ENCODE data around the gene ISM2. TPM values are rescaled to one million over a fixed set of nuclear protein-coding genes. Genes with fewer than 3 reads are reported as not detected.

ISM2 gene
- polyA plus RNA-seq, 1 donor from 2014 or later, result 1.4 TPM

DNA sequence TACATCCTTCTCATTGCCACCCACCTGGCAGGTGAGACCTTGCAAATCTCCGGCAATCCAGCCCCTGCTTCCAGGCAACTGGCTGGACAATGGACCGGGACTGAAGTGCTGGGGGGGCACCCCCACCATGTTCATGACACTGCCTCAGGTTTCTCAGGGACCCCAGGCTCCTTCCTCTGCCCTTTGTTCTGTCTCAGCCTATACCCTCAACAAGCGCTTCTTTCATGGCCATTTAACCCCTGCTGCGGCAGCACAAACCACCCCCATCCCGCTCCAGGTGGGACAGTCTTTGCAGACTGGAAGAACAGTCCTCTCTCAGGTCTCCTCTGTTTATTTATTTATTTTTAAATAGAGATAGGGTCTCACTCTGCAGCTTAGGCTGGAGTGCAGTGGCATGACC is 7.6 kb downstream of the ISM2 start:
- no peak overlapping the region for H3K4me3 ChIP-seq (ENCODE audit: low read length)
- H3K36me3 ChIP-seq (ENCODE audit: insufficient read depth, low read length), result no peaks in the 10 kb centered on the region
- H3F3A ChIP-seq (ENCODE audit: insufficient read depth, low read length, poor library complexity, severe bottlenecking), result no peaks in the 10 kb centered on the region
- H3K9ac ChIP-seq (ENCODE audit: low read length), result no peak overlapping the region
- H3K9me2 ChIP-seq (ENCODE audit: insufficient read depth, low read length), result no peaks in the 10 kb centered on the region
- no peaks in the 10 kb centered on the region for H3K9me3 ChIP-seq (ENCODE audit: low read length)
- H3K27me3 ChIP-seq (ENCODE audit: insufficient read depth, low read depth, low read length), result no peaks in the 10 kb centered on the region
- no peaks in the 10 kb centered on the region for H3K79me2 ChIP-seq (replicated peaks; ENCODE audit: insufficient read depth, low read length)
- H3K4me2 ChIP-seq (ENCODE audit: low read length), result no peak overlapping the region
- H3K27ac ChIP-seq (ENCODE audit: low read length), result no peak overlapping the region
- TF ChIP-seq RAD21 (conservative IDR thresholded peaks at IDR 0.05) (no peak), SMC3 (conservative IDR thresholded peaks at IDR 0.05; ENCODE audit: poor library complexity) (no peak), POLR2AphosphoS5 (IDR thresholded peaks at IDR 0.05) (no peak), REST (IDR thresholded peaks at IDR 0.05; ENCODE audit: borderline replicate concordance) (no peak), TAF1 (IDR thresholded peaks at IDR 0.05; ENCODE audit: low read depth) (no peak), EZH2 (IDR thresholded peaks at IDR 0.05; ENCODE audit: borderline replicate concordance, insufficient read depth, low read length, poor library complexity, severe bottlenecking) (no peak), MXI1 (conservative IDR thresholded peaks at IDR 0.05; ENCODE audit: poor library complexity, severe bottlenecking) (no peak), EP300 (conservative IDR thresholded peaks at IDR 0.05; ENCODE audit: poor library complexity, severe bottlenecking) (no peak)
- TF ChIP-seq, protein P1, sequence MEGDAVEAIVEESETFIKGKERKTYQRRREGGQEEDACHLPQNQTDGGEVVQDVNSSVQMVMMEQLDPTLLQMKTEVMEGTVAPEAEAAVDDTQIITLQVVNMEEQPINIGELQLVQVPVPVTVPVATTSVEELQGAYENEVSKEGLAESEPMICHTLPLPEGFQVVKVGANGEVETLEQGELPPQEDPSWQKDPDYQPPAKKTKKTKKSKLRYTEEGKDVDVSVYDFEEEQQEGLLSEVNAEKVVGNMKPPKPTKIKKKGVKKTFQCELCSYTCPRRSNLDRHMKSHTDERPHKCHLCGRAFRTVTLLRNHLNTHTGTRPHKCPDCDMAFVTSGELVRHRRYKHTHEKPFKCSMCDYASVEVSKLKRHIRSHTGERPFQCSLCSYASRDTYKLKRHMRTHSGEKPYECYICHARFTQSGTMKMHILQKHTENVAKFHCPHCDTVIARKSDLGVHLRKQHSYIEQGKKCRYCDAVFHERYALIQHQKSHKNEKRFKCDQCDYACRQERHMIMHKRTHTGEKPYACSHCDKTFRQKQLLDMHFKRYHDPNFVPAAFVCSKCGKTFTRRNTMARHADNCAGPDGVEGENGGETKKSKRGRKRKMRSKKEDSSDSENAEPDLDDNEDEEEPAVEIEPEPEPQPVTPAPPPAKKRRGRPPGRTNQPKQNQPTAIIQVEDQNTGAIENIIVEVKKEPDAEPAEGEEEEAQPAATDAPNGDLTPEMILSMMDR (IDR thresholded peaks at IDR 0.05; ENCODE audit: poor library complexity, severe bottlenecking), result no peak
- no peaks in the 10 kb centered on the region for H4K20me1 ChIP-seq (ENCODE audit: insufficient read depth)
- H2AFZ ChIP-seq (ENCODE audit: low read depth, low read length), result no peak overlapping the region

DNA sequence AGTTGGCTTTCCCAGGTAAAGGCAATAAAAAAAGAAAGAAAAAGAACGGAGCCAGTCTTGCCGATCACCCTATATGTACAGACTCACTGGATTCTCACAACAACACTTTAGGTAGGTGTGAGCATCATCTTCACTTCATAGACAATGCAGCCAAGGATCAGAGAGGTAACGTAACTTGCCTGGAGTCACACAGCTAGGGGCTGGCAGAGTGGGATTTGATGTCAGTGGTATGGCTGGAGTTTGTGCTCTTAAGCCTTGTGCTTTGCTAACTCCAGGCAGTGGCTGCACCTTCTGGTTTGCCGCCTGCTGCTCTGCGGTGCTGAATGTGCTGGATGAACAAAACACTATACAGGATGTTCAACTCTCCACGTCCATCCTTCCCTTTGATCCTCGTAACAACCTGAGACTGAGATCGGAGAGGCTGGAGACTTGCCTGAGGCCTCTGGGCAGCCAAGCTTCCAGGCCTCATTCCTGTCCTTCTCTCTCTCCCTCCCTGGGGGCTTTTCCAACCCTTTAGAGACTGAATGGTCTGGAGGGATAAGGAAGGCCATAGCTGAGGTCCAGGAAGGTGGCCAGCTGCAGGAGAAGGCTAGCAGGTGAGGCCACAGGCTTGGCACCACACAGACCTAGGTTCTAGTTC is 8.1 kb downstream of the ISM2 start:
- H2AFZ ChIP-seq (ENCODE audit: low read depth, low read length), result no peak overlapping the region
- H3F3A ChIP-seq (ENCODE audit: insufficient read depth, low read length, poor library complexity, severe bottlenecking), result no peaks in the 10 kb centered on the region
- no peaks in the 10 kb centered on the region for H3K9me2 ChIP-seq (ENCODE audit: insufficient read depth, low read length)

More for the DNA sequence above, 8.1 kb downstream of the ISM2 start:
- no peaks in the 10 kb centered on the region for H3K36me3 ChIP-seq (ENCODE audit: insufficient read depth, low read length)
- H3K9me3 ChIP-seq (ENCODE audit: low read length), result no peaks in the 10 kb centered on the region
- H4K20me1 ChIP-seq (ENCODE audit: insufficient read depth), result no peaks in the 10 kb centered on the region
- H3K79me2 ChIP-seq (replicated peaks; ENCODE audit: insufficient read depth, low read length), result no peaks in the 10 kb centered on the region
- H3K9ac ChIP-seq (ENCODE audit: low read length), result no peak overlapping the region
- H3K4me3 ChIP-seq (ENCODE audit: low read length), result no peak overlapping the region
- no peaks in the 10 kb centered on the region for H3K27me3 ChIP-seq (ENCODE audit: insufficient read depth, low read depth, low read length)
- H3K4me2 ChIP-seq (ENCODE audit: low read length), result no peak overlapping the region
- no peak overlapping the region for H3K27ac ChIP-seq (ENCODE audit: low read length)
- no peak for TF ChIP-seq POLR2AphosphoS5 (IDR thresholded peaks at IDR 0.05)
- no peak for TF ChIP-seq REST (IDR thresholded peaks at IDR 0.05; ENCODE audit: borderline replicate concordance)
- no peak for TF ChIP-seq SMC3 (conservative IDR thresholded peaks at IDR 0.05; ENCODE audit: poor library complexity)
- TF ChIP-seq EP300 (conservative IDR thresholded peaks at IDR 0.05; ENCODE audit: poor library complexity, severe bottlenecking), result no peak
- TF ChIP-seq TAF1 (IDR thresholded peaks at IDR 0.05; ENCODE audit: low read depth), result no peak
- TF ChIP-seq MXI1 (conservative IDR thresholded peaks at IDR 0.05; ENCODE audit: poor library complexity, severe bottlenecking), result no peak
- TF ChIP-seq, protein P1 (IDR thresholded peaks at IDR 0.05; ENCODE audit: poor library complexity, severe bottlenecking), result no peak
- TF ChIP-seq EZH2 (IDR thresholded peaks at IDR 0.05; ENCODE audit: borderline replicate concordance, insufficient read depth, low read length, poor library complexity, severe bottlenecking), result no peak
- no peak for TF ChIP-seq RAD21 (conservative IDR thresholded peaks at IDR 0.05)
